PC-9 (cell line): Measurements from ENCODE around the gene MBTPS1. TPM values are rescaled to one million over a fixed set of nuclear protein-coding genes. Genes with fewer than 3 reads are reported as not detected.
A peak's percentile ranks its signal among the peaks of the same experiment; 100 is the strongest.

Experiments
- BruUV-seq: library from RNA; stranded (reverse); fragments of 400-500 nt; replicated peaks from 2 replicates; lab custom pipeline; 2021; lab: Mats Ljungman, UMichigan
- CTCF ChIA-PET: fragments of 300-600 bp; sonication (Branson Sonifier 250); formaldehyde crosslinking; loops from one replicate; lab custom pipeline; 2022; ENCODE audit warnings: antibody characterized with exemption; lab: Charles Lee
- POLR2A ChIA-PET: fragments of 300-600 bp; sonication (Branson Sonifier 250); formaldehyde crosslinking; loops from one replicate; lab custom pipeline; 2022; ENCODE audit warnings: antibody characterized with exemption; ENCODE audit not compliant: unreplicated experiment; lab: Charles Lee
- DNase-seq, 2 experiments: peaks; one replicate each; pipeline versions ENCODE4 v3.0.0 to v3.0.0-alpha.2; 2015 to 2022; ENCODE audit warnings: mixed read lengths in 1 of 2
- H2AFZ ChIP-seq: fragments of 200-600 bp; sonication (generic); 2 replicates; pipeline ENCODE4 v1.8.1; 2017; ENCODE audit warnings: antibody characterized with exemption
- H3F3A ChIP-seq: fragments of 200-600 bp; sonication (generic); 2 replicates; pipeline ENCODE4 v1.8.1; 2017; ENCODE audit warnings: antibody characterized with exemption, mild to moderate bottlenecking, low read depth; ENCODE audit not compliant: insufficient read depth
- H3K27ac ChIP-seq: fragments of 200-600 bp; sonication (generic); 2 replicates; pipeline ENCODE4 v1.6.1; 2016; ENCODE audit warnings: mixed run types
- H3K27me3 ChIP-seq: fragments of 200-600 bp; sonication (generic); 2 replicates; pipeline ENCODE4 v1.6.1; 2016; ENCODE audit warnings: low read depth, mixed run types; ENCODE audit not compliant: insufficient read depth
- H3K36me3 ChIP-seq: fragments of 200-600 bp; sonication (generic); 2 replicates; pipeline ENCODE4 v1.6.1; 2016; ENCODE audit warnings: low read depth, mixed run types
- H3K4me1 ChIP-seq: fragments of 200-600 bp; sonication (generic); replicated peaks from 2 replicates; pipeline ENCODE4 v1.6.1; 2016; ENCODE audit warnings: mixed run types; ENCODE audit not compliant: insufficient read depth
- H3K4me2 ChIP-seq: fragments of 200-600 bp; sonication (generic); 2 replicates; pipeline ENCODE4 v1.6.1; 2017; ENCODE audit warnings: mixed run types
- H3K4me3 ChIP-seq: fragments of 200-600 bp; sonication (generic); 2 replicates; pipeline ENCODE4 v1.6.1; 2016; ENCODE audit warnings: mixed run types
- H3K79me2 ChIP-seq: fragments of 200-600 bp; sonication (generic); 2 replicates; pipeline ENCODE4 v1.6.1; 2017; ENCODE audit warnings: low read depth, mixed run types
- H3K9me2 ChIP-seq: fragments of 200-600 bp; sonication (generic); 2 replicates; pipeline ENCODE4 v1.8.1; 2017; ENCODE audit warnings: mild to moderate bottlenecking; ENCODE audit not compliant: insufficient read depth
- H3K9me3 ChIP-seq: fragments of 200-600 bp; sonication (generic); 2 replicates; pipeline ENCODE4 v1.8.1; 2016; ENCODE audit warnings: low read depth; ENCODE audit not compliant: insufficient read depth
- H4K20me1 ChIP-seq: fragments of 200-600 bp; sonication (generic); 2 replicates; pipeline ENCODE4 v1.8.1; 2017; ENCODE audit not compliant: insufficient read depth
- EZH2 ChIP-seq: fragments of 200-600 bp; sonication (generic); IDR thresholded peaks from 2 replicates; pipeline ENCODE4 v1.8.0; 2017; ENCODE audit warnings: antibody characterized with exemption, low read depth
- intact Hi-C: fragments of 100-400 bp; cut with micrococcal nuclease; formaldehyde crosslinking; loops from one replicate; pipeline ENCODE4 v1.10.0; 2022; ENCODE audit not compliant: unreplicated experiment
- total RNA-seq: library from RNA; stranded (reverse); gene quantifications from 2 replicates; pipeline ENCODE4 v1.2.3, GENCODE V29; 2021
- TF ChIP-seq, protein P1 (sequence below): fragments of 200-600 bp; sonication (generic); conservative IDR thresholded peaks from 2 replicates; pipeline ENCODE4 v1.6.1; 2017; ENCODE audit warnings: mixed run types, antibody characterized with exemption, mild to moderate bottlenecking, moderate library complexity

The MBTPS1 gene
- total RNA-seq, 1 experiment from 2014 or later, result 96.0 TPM

DNA sequence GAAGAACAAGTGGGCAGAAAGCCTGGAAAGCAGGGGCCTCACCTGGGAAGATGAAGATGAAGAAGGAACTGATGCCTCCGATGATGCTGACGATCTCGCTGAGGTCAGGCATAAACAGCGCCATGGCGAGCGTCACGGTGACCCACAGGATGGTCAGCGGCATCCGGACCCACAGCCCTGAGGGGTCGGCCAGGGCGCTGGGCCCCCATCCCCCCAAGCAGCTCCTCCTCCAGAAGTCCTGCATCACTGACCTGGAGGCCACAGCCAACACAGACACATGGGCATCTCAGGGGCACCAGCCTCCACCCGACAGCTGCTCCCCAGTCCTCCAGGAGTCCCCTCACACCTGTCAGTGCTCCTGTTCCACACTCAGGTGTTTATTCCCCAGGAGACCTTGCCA is 100.3 kb downstream of the MBTPS1 start:
- Histone ChIP-seq H2AFZ (no peak overlapping the region), H3K4me1 (0 out of 2 replicates have a peak, but pooled peaks cover 3% of the 10 kb centered on the region), H3K27me3 (peaks cover 16% of the 10 kb centered on the region; the same call in 1 of the 2 replicates), H3K36me3 (no peaks in the 10 kb centered on the region), H3K9me2 (no peaks in the 10 kb centered on the region), H3K4me2 (no peak overlapping the region), H3K4me3 (no peak overlapping the region), H3F3A (no peaks in the 10 kb centered on the region; the same call in none of the 2 replicates), H3K9me3 (peaks cover 11% of the 10 kb centered on the region), H3K27ac (no peak overlapping the region), H4K20me1 (no peaks in the 10 kb centered on the region), H3K79me2 (no peaks in the 10 kb centered on the region)
- CTCF ChIA-PET, result no interaction called here
- no peak for TF ChIP-seq EZH2
- TF ChIP-seq, protein P1, sequence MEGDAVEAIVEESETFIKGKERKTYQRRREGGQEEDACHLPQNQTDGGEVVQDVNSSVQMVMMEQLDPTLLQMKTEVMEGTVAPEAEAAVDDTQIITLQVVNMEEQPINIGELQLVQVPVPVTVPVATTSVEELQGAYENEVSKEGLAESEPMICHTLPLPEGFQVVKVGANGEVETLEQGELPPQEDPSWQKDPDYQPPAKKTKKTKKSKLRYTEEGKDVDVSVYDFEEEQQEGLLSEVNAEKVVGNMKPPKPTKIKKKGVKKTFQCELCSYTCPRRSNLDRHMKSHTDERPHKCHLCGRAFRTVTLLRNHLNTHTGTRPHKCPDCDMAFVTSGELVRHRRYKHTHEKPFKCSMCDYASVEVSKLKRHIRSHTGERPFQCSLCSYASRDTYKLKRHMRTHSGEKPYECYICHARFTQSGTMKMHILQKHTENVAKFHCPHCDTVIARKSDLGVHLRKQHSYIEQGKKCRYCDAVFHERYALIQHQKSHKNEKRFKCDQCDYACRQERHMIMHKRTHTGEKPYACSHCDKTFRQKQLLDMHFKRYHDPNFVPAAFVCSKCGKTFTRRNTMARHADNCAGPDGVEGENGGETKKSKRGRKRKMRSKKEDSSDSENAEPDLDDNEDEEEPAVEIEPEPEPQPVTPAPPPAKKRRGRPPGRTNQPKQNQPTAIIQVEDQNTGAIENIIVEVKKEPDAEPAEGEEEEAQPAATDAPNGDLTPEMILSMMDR, result no peak
- POLR2A ChIA-PET, result no interaction called here
- no TSS peak for BruUV-seq
- intact Hi-C loops, result no loop called here
- no peak for DNase-seq

DNA sequence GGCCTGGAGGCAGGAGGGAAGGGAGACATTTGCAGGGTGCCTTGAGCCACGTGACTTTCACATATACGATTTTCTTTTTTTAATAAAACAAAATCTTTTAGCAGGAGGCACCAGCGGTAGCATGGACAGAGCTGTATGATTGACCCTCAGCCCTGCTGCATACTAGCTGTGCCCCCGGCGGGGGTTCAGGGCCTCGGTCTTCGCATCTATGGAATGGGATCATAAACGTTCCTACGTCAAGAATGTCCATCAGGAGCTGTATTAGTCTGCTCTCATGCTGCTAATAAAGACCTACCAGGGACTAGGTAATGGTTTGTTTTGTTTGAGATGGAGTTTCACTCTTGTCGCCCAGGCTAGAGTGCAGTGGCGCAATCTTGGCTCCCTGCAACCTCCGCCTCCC is 101.3 kb downstream of the MBTPS1 start:
- Histone ChIP-seq H3K79me2 (no peaks in the 10 kb centered on the region), H4K20me1 (no peaks in the 10 kb centered on the region), H3K27me3 (0 out of 2 replicates have a peak, but pooled peaks cover 7% of the 10 kb centered on the region), H3K9me3 (peaks cover 4% of the 10 kb centered on the region; the same call in 1 of the 2 replicates), H2AFZ (no peak overlapping the region), H3K36me3 (no peaks in the 10 kb centered on the region), H3K27ac (no peak overlapping the region), H3F3A (no peaks in the 10 kb centered on the region; the same call in none of the 2 replicates), H3K9me2 (no peaks in the 10 kb centered on the region), H3K4me1 (0 out of 2 replicates have a peak, but pooled peaks cover 3% of the 10 kb centered on the region), H3K4me2 (no peak overlapping the region), H3K4me3 (no peak overlapping the region)
- intact Hi-C loops, result loop anchor here (2.0 kb wide), 1 partner anchor 63 kb away; the partner anchor contains the start of gene OSGIN1
- CTCF ChIA-PET, result no interaction called here
- POLR2A ChIA-PET, result no interaction called here
- BruUV-seq, result no TSS peak
- no peak for TF ChIP-seq EZH2
- TF ChIP-seq, protein P1, result no peak
- no peak for DNase-seq

DNA sequence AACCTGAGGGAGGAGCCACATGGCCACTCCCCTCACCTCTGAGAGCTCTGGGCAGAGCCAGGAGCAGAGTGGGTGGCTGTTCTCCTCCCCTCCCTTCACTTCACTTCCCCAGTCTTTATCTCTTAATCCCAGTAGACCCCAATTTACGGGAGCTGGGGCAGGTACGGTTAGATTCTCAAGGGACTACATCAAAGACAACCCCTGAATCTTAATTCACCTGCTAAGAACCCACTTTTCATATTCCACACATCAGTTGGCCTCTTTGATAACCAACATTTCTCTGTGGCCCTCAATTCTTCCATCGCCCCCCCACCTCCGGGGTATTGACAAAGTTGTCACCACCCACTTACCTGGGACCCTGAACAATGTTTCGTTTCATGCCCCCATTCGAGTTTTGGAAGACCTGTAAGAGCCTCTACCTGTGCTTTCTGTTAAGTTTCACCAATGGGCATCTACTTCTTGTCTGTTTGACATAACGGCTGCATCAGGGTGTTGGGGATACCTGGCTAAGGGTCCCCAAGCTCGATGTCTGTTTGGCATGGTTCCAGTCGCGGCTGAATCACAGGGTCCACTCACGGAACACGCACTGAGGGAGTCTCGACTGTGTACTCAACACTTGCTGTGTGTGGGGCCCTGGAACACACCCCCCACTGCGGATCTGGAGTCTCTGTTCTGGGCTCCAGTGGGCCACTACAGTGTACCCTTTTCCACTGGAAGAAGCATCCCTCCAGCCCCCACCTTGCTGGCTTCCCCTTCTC is 102.0 kb downstream of the MBTPS1 start:
- H3K4me1 ChIP-seq, result 0 out of 2 replicates have a peak, but pooled peaks cover 3% of the 10 kb centered on the region
- H3K9me2 ChIP-seq, result no peaks in the 10 kb centered on the region
- ChIA-PET CTCF (interaction anchor here (0.6 to 1.5 kb wide), 5 partner anchors 61 to 1778 kb away, joined by 3 to 11 read pairs (median 6); partner anchors contain the start of genes MLYCD and OSGIN1), POLR2A (interaction anchor here (0.6 to 1.2 kb wide), 4 partner anchors 26 to 60 kb away, joined by 5 to 31 read pairs (median 6); no protein-coding TSS in a partner anchor)
- DNase-seq, result no peak
- no peak overlapping the region for H3K4me3 ChIP-seq
- no peaks in the 10 kb centered on the region for H4K20me1 ChIP-seq
- H3K79me2 ChIP-seq, result no peaks in the 10 kb centered on the region
- no peaks in the 10 kb centered on the region; the same call in none of the 2 replicates for H3F3A ChIP-seq
- H3K27ac ChIP-seq, result no peak overlapping the region
- intact Hi-C loops, result loop anchor here (2.0 kb wide), 1 partner anchor 62 kb away; the partner anchor contains the start of gene OSGIN1
- no peak for TF ChIP-seq EZH2
- TF ChIP-seq, protein P1, result 0 out of 2 replicates have a peak, but pooled peaks have one; percentile 18
- 0 out of 2 replicates have a peak, but pooled peaks cover 3% of the 10 kb centered on the region for H3K27me3 ChIP-seq
- H2AFZ ChIP-seq, result no peak overlapping the region
- H3K4me2 ChIP-seq, result peak overlapping the region; percentile 39; the same call in 1 of the 2 replicates
- peaks cover 4% of the 10 kb centered on the region; the same call in 1 of the 2 replicates for H3K9me3 ChIP-seq
- no TSS peak for BruUV-seq
- H3K36me3 ChIP-seq, result no peaks in the 10 kb centered on the region
